Fibroblast of skin of right biceps (primary cell): ENCODE measurements around the gene EPHB6.

Source experiments
- DNase-seq: peaks from one replicate; pipeline ENCODE4 v3.0.0-alpha.2; 2013

Gene EPHB6

DNA sequence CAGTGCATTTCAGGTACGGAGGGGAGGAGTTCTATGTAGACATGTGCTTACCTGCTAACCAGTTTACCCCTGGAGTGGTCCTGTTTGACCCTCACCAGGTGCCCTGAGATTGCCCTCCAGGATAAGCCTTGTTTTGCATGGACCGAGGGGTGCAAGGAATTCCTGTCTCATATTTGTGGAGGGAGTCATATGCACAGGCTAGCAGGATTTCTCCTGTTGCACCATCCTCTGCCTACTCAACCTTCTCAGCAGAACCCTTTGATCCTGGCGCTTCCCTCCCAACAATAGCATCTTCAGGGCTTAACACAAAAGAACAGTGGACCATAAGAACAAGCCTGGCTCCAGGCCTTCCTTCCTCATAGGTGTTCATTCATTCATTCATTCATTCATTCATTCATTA is 23.4 kb downstream of the EPHB6 start:
- no peak for DNase-seq

DNA sequence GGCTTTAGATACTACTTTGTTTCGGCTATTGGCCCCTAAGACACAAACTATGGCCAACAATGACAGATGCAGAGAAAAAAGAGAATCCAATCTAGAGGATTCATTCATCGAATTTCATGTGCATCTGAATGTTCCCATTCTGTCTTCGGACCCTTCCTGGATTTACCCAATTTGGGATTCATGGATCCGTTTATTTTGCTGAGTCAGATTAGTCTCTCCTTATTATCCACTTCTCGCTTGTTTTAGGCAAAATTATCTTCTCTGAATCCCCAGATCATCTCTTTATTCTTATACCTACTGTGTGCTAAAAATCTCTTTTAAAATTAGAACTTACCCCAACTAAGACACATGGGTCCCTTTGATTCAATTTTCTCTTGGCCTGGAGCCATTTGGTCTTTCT is 24.2 kb downstream of the EPHB6 start:
- DNase-seq, result no peak

DNA sequence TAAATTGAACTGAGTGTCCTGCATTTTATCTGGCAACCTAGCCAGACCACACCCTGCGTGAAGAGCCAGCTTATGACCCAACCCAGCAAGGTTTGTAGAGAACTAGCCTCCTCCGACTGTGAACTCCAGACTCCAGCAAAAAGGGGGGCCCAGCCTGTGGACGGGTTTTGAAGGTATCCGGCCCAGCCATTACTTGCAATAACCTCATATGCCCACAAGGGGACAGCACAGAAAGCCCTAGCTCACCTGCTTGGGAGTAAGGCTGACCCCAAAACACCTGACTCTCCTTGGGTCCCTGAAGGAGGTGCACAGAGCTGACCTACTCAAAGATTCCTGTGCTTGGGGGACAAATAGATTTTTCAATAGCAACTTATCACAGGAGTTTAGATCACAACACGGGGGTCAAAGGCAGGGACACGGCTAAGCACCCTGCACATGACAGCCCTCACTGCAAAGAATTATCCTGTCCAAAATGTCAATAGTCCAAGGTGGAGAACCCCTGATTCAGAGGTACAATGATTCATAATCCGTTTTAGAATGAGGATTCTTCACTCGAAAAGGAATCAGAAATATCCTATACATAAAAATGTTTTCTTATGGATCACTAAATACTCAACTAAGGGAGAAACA is 26.1 kb downstream of the EPHB6 start:
- DNase-seq, result peak; percentile 3

DNA sequence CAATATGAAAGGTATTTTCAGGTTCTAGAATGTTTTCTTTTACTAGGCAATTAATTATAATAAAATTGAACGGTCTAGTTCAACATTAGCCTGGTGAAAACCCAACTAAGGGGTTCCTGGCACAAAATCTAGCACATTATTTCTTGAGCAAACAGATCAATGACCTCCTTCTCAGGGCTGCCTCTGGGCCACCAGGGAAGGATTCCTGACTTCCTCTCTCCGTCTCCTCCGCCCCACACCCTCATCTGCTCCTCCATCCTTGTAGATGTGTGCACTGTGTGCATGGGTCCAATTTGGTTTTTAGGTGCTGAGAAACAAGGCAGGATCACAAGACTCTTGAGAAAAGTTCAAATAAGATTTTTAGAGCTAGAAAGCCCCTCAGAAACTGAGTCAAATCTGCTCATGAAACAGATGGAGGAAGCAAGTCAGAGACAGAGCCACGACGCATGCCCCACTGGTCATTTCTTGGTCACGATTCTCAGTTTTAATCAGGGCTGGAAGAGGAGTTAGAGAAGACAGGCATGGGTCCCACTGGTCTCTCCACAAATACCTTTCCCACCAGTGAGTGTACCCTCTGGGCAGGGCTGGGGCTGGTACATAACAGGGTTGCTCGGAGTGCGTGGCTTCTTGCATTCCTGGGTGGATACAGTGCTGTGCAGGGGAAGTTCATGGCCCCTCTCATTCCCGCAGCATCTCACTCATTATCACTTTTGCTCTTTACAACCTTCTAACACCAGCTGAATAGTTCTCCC is 26.9 kb downstream of the EPHB6 start:
- no peak for DNase-seq

DNA sequence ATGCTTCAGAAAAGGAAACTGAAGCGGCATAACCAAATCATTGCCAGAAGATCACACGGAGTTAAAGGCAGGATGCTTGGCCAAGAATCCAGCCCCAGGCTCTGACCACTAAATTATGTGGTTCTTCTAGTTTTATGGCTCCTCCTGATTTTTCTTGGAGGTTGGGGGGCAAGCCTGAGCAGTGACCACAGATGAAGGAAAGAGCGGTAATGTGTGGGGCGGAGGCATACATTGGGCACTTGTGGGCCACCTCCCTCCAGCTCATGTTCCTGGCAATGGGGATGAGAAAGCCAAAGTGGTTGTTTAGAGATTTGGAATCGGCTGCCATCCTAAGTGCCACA is 27.4 kb downstream of the EPHB6 start:
- no peak for DNase-seq

DNA sequence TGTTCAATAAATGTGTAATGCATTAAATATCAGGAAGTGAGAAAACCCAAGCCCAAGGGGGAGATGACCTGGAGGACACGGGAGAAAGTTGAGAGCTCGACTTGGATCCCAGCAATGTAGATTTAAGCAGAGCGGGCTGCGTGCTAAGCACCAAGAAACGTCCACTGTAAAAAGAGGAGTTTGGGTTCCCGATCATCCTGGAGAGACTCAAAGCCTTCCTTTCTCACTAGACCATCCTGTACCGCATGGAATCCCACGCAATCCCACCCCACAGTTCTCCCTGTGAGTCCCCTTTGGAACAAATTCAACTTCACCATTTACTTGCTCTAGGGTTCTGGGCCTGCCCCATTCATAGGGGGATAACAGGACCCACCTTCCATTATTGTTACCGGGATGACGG is 28.3 kb downstream of the EPHB6 start:
- no peak for DNase-seq

DNA sequence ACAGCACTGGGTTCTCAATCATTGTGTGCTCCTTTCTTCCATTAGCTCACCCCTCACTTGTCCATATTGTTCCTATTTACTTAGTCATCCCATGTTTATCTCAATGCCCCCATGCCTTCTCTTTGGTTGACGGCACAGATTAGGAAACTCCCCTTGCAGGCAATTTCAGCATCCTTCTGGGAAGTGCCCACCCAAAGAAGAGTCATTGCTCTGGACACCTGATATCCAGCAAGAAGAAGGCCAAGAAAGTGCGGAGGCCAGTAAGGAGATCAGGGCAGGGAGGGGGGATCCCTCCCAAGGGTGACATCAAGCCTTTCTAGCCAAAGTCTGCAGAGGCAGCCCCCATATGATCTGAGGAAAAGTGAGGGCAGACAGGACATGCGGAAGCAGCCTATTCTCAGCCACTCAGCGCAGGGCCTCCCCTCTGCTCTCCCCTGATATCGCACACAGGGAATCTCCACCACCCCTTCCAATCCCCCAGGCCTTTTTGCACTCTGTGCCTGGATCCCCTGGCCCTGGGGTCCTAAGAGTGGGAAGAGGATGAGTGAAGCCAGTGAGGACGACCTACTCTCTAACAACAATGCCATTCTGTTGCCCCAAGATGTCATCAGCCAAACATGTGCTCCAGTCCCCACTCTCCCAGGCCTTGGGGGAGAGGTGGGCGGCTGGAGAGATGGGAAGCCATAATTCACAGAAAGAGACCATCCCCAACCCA is 28.9 kb downstream of the EPHB6 start:
- no peak for DNase-seq

DNA sequence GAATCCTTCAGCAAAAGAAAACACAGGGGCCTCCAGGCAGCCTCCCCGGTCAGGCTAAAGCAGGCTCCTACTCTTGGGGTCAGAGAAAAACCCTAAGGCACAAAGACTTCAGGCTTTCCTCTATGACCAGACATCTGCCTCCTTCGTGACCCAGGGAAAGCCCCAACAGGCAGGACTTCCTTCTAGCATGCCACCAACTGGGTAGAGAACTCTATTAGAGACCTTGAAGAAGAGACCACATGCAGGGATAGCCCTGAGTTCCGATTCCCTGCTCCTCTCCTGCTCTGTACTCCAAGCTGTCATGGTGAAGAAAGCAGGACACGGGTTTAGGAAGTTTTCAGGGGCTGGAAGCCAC is 29.4 kb downstream of the EPHB6 start:
- DNase-seq, result no peak

DNA sequence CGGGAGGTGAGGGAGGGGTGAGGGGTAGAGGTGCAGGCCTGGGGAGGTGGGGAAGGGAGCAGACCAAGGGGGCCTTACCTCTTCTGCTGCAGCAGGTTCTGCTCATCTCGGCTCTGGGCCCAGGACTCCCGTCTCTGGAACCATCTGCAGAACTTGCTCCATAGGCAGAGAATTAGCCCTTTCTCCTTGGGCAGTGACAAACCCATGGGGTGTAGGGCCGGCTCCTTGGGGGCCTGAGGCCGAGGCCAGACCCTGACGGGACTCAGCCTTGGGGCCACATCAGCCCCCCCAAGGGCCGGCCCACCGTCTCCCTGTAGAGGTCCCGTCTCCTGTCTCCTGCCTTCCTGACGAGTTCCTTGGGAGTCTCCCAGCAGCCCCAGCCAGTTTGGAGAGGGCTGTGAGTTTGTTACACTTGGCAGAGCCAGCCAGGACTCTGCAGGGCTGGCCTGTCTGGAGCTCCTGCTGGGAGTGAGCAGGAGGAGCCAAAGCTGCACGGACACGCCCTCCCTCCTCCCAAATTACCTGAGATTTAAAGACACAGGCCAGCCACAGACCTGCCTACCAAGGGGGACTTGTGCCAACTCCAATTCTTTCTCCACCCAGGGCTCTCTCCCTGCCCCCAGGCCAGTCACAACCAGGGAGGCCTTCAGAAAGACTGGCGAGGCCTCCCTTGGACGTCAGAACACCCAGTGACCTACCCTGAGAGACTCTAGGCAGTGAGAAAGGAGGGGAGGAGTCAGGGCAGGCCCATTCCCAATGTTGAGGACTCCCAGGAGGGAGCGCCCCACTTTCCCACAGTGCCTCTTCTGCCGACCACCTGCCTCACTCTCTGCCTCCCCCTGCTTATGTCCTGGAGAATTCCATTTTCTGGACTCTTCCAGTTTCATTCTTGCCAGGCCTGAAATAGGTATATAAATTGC is 30.7 kb downstream of the EPHB6 start, which contains the start of gene TRPV6:
Gene TRPV6, minus strand, starts transcription at position 435 of the 920 bp plus-strand sequence.
- no peak for DNase-seq

DNA sequence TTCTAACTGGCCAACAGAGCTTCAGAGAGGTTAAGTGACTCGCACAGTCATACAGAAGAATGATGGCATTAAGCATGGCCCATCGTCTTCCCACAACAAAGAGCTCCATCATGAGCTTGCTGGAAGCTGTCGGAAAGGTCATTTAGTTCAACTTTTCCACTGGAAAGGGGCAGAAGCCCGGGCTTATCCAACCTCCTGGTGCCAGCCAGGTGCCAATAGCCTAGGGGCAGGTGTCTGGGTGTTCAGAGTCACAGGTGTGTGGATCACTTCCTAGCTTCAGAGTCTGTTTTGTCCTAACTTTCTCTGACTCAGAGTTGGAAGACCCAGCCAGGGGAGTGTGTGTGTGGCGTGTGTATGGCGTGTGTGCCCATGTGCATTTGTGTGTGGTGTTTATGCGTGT is 32.0 kb downstream of the EPHB6 start:
- no peak for DNase-seq

DNA sequence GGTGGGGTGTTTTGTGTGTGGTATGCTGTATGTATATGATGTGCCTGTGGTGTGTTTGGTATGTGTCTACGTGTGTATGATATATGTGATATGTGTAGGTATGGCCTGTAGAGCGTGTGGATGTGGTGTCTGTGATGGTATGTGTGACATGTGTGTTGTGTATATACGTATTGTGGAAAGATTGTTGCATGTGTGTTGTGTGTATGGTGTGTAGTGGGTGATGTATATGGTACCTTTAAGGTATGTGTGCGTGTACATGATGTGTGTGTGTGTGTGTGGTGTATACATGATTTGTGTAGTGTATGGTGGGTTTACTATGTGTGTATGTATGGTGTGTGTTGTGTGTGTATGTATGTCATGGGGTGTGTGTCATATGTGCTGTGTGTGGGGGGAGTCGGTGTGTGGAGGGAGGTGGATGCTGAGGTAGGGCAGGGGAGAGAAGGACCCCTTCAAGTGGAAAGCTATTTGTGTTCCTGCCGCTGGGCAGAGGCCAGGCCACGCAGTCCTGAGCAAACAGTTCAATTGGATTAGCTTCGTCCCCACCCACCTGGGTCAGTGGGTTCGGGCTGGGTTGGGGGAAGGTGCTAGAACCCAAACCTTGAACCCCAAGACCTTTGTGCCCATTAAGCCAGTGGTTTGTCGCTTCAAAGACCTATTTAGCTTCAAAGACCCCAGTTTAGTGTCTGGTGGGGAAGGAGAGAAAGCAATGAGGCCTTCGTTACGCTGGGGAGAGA is 32.6 kb downstream of the EPHB6 start:
- no peak for DNase-seq

DNA sequence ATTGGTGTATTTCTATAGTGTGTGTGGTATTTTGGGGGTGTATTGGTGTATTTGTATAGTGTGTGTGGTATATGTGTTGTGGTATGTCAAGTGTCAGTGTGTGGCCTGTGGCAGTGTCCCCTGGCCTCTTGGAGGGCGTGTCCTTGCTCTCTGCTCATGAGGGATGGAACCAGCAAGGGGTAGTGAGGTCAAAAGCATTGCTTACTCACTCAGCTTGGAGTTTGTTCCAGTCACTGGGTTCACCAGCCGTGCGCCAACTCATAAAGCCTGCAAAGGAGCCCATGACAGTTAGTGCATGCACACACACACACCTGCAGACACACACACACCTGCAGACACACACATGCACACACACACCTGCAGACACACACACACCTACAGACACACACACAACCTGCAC is 34.9 kb downstream of the EPHB6 start:
- no peak for DNase-seq

DNA sequence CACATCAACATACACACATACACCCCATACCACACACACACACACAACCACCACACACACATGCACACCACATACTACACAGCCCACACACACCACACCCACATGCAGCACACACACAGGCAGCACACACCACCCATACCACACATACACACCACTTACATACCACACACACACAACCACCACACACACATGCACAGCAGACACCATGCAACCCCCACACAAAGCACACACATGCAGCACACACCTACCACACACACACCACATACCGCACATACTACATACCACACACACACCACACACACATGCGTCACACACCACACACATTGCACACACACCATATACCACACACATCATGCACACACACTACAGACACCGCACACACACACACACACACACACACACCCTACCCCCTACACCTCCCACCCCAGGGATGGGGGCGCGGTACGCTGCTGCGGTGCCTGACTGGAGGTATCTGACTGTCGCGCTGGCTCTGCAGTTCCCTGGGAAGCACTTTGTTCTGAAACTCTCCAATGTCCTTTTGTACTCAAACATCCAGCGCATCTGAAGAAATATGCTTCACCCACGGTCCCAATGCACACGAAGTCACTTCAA is 36.1 kb downstream of the EPHB6 start:
- DNase-seq, result no peak

DNA sequence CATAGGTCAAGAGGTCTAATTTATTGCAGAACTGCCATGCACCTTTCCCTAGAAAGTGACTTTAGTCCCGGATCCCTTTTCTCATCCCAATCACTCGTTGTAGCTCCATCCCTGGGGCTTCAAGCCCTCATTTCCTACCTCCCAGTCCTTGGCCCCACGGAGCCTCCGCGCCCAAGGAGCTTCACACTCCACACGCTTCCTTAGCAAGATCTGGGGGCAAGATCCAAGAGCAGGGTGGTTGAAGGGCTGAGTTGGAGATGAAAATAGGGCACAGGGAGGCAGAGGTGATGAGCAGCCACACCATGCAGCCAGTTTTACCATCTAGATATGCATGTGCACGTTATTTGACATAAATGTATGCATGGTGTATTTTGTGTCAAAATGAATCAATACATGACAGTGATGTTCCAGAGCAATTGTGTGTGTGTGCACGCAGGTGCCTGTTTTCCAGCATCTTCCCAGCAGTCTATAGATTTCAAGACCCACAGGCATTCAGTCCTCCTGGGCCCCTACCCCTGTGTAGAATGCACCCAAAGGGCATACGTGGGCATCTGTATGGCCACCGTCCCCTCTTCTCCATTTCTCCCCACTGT is 36.7 kb downstream of the EPHB6 start:
- DNase-seq, result no peak

DNA sequence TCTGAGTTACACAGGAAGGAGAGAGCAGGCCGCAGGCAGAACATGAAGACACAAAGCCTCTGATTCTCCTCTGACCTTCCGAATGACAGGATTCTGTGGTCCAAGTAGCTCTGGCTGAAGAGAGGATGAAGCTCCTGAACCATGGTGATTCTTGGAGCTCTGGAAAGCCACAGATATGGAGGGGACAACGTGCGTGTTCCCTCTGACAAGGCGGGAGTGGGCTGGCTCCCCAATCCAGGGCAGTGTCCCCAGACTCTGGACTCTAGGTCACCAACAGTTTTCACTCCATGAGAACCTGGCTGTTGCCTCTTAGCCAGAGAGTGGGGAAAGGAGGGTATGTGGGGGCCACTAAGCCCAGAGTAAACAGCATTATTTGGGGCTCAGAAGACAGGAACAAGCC is 38.1 kb downstream of the EPHB6 start:
- DNase-seq, result no peak

DNA sequence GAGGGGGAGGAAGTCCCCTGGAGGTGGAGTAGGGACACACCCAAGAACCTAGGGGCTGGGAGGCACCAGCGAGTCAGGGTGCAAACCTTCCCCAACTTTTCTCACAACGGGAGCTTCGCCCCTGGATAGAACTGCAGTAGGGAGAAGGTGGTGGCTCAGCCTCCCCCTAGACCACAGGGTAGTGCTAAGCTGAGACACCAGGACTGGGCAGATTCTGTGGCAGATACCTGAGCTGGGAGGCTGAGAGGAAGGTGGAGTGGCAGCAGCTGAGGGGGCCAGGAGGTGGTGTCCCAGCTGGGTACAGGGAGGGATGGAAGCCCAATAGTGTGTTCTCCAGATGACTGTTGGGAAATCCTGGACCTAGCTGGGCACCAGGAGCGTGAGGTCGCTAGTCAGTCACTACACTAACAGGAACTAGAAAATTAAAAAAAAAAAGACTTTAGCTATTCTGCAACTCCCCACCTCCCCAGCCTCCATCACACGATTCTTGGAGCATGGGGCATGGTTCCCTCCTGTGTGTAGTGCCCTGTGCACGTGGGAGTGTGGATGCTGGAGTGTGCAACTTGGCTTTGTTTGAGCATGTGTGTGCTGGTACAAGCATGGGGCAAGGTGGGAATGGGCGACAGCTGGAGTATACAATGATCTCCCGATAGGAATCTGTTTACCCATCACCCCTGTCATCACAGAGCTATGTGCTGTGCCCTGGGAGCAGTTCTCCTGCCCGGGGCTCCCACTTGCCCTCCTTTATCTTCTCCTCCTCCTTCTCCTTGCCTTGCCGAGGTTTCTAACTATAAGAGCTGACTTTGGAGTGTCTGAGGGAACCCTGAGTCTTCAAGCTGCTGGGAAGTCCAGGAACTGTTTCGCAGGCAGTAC is 39.5 kb downstream of the EPHB6 start:
- no peak for DNase-seq

DNA sequence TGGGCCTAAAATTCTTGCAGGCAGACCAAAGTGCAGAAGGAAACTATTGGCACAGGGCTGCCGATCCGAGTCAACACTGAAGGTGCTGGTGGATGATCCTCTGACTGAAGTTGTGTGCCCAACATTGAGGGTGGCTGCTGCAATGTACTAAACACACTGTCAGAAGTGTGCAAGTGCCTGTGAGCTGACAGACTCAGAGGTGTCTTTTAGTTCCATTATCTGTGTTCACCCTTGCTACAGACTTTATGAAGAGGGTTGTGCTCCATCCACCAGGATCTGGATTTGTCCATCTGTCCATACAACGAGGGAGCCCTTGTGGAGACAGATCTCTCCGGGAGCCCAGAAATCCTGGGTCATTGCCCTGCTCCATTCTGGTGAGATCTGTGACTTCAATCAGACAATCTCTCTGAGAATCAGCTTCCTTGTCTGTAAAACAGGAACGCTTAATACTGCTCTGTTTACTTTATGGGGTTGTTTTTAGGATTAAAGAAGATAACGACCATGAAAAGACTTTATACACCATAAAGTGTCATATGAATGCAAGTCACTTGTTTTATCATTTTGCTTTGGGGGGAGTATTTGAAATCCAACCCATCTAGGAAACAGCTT is 40.2 kb downstream of the EPHB6 start:
- no peak for DNase-seq

DNA sequence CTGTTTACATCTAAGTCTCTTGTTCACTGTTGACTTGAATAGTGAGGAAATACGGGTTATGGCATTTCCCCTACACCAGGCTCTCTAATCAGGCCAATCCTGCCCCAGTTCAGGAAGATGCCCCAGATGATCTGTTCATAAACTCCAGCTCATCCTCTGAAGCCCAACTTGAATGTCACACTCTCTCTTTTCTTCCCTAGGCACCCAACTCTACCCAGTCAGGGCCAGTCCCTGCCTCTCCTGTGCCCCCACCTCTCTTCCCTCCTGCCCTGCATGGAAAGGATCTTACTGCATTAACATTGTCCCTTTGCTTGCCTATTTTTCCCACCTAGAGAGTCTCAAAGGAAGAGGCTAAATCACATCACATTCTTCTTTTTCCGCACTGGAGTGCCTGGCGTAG is 41.3 kb downstream of the EPHB6 start:
- DNase-seq, result no peak

DNA sequence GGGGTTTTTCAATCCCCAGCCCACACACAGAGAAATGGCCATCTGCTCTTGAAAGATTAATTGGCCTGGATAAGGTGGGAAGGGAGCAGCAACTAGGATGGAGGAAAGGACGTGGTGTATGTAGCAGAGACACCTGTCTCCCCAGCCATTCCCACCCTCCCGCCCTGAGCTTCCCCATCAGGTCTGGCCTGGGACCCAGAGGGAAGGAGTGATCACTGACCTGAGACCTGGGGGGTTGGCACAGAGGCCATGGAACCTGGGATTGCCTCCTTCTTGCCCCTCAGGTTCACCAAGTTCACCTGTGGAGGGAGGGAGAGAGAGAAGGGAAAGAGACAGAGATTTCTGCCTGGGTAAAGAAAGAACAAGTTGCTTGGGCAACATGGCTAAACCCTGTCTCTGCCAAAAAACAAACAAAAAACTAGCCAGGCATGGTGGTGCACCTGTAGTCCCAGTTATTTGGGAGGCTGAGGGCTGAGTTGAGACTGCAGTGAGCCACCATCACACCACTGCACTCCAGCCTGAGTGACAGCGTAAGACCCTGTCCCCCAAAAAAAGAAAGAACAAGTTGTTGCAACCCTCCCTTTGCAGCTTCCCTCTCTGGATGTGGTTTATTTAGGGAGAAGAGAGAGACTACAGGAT is 42.0 kb downstream of the EPHB6 start:
- DNase-seq, result no peak

DNA sequence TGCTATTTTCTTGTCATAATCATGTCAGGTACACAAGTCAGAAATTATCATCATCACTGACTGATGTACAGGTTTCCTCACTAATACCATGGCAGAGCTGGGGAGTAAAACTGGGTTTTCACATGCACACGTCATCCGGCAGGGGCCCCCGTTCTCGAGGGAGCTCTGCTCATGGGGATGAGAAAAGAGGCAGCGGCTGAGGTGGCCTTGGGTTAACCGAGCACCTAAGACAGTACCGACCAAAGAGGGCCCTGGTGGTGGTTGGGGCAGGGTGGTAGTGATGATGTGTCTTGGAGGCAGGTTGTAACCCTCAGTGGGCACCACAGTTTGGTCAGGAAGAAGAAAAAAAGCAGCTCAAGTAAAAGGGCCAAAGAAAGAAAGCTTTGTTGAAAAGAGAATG is 42.8 kb downstream of the EPHB6 start:
- DNase-seq, result no peak
